Neural crest cell (in vitro differentiated cells): Measurements from ENCODE around the gene LRWD1. TPM values are rescaled to one million over a fixed set of nuclear protein-coding genes. Genes with fewer than 3 reads are reported as not detected.

Experiments used
- DNase-seq: peaks from one replicate; pipeline ENCODE4 v3.0.0; 2021; ENCODE audit warnings: low read depth, mixed read lengths, low spot score
- H3K27ac Mint-ChIP-seq: one replicate; pipeline ENCODE4 v1.8.0; 2021; ENCODE audit warnings: mild to moderate bottlenecking, mixed read lengths; ENCODE audit not compliant: unreplicated experiment
- H3K27me3 Mint-ChIP-seq: 2 replicates; pipeline ENCODE4 v1.8.0; 2021; ENCODE audit warnings: low read depth, mild to moderate bottlenecking, mixed read lengths
- H3K36me3 Mint-ChIP-seq: 2 replicates; pipeline ENCODE4 v1.8.0; 2021; ENCODE audit warnings: low read depth, mild to moderate bottlenecking, mixed read lengths
- H3K4me1 Mint-ChIP-seq: 2 replicates; pipeline ENCODE4 v1.8.0; 2021; ENCODE audit warnings: mixed read lengths
- H3K4me3 Mint-ChIP-seq: one replicate; pipeline ENCODE4 v1.8.0; 2021; ENCODE audit warnings: mild to moderate bottlenecking, mixed read lengths
- H3K9me3 Mint-ChIP-seq: 2 replicates; pipeline ENCODE4 v1.8.0; 2021; ENCODE audit warnings: mixed read lengths
- total RNA-seq: library from RNA; stranded (reverse); gene quantifications from 2 replicates; pipeline ENCODE4 v1.2.1, GENCODE V29; 2021
- TF ChIP-seq, protein P1 (sequence below): fragments of 200-600 bp; sonication (generic); conservative IDR thresholded peaks from 2 replicates; pipeline ENCODE4 v1.5.0; 2021; ENCODE audit warnings: antibody characterized with exemption, mild to moderate bottlenecking

LRWD1 gene
- total RNA-seq, 1 donor from 2014 or later = 36.7 TPM

DNA sequence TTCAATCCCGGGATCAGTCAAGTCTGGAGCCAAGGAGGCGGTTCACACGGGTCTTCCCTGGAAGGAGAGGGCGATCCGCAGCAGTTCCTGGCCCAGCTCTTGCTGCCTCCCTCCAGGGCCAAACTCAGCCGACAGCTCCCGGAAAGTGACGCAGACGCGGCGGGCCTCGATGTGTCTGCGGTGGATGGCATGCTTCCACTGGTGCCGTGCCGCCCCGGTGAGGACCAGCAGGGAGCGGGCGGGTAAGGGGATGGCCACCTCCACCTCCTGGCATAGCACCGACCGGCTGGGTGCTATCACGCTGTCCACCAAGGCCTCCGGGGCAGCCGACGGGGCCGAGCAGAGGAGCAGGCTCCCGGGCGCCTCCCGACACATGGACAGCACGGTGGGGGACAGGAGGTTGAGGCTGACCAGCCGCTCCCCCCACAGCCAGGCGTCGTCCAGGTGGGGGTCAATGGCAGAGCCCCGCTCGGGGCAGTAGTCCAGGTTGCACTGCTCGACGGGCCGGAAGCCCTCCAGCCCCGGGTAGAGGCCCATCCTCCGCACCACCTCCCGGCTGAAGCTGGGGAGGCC lies 7.3 kb upstream of the LRWD1 start:
- no peaks in the 10 kb centered on the region for H3K4me1 Mint-ChIP-seq
- no peaks in the 10 kb centered on the region for H3K27me3 Mint-ChIP-seq
- no peak overlapping the region for H3K4me3 Mint-ChIP-seq
- H3K27ac Mint-ChIP-seq = no peak overlapping the region
- no peaks in the 10 kb centered on the region for H3K9me3 Mint-ChIP-seq
- TF ChIP-seq, protein P1, sequence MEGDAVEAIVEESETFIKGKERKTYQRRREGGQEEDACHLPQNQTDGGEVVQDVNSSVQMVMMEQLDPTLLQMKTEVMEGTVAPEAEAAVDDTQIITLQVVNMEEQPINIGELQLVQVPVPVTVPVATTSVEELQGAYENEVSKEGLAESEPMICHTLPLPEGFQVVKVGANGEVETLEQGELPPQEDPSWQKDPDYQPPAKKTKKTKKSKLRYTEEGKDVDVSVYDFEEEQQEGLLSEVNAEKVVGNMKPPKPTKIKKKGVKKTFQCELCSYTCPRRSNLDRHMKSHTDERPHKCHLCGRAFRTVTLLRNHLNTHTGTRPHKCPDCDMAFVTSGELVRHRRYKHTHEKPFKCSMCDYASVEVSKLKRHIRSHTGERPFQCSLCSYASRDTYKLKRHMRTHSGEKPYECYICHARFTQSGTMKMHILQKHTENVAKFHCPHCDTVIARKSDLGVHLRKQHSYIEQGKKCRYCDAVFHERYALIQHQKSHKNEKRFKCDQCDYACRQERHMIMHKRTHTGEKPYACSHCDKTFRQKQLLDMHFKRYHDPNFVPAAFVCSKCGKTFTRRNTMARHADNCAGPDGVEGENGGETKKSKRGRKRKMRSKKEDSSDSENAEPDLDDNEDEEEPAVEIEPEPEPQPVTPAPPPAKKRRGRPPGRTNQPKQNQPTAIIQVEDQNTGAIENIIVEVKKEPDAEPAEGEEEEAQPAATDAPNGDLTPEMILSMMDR = no peak
- H3K36me3 Mint-ChIP-seq = no peaks in the 10 kb centered on the region
- DNase-seq = no peak

DNA sequence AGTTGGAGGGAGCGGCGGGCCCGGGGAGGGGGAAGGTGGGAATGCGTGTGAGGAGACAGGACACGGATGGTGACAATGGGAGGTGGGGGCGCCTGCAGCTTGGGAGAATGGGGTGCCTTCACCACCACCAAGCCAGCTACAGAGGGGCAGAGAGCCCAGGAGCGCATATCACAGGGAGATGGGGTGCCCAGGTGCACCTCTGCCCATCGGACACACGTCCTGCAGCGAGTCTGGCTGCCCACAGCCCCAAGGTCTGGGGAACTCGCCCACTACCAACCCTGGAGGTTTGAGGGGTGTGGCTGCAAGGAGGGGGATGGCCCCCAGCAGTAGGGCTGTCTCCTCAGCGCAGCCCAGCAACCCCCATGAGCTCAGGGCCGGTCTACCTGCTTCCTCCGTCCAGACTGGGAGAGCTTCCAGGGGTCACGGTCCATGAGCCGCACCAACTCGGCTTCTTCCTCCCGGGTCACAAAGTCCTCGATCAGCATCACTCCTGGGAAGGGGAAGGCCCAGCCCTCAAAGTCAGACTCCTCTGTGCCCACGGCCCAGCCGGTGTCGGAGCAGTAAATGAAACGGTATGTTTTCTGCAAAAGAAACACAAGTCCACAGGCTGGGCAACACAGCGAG lies 5.5 kb upstream of the LRWD1 start:
- TF ChIP-seq, protein P1 = no peak
- Mint-ChIP-seq H3K4me1 (peaks cover 9% of the 10 kb centered on the region), H3K4me3 (no peak overlapping the region), H3K9me3 (no peaks in the 10 kb centered on the region), H3K27ac (no peak overlapping the region), H3K36me3 (peaks cover 3% of the 10 kb centered on the region), H3K27me3 (no peaks in the 10 kb centered on the region)
- no peak for DNase-seq

GRCh38 chr7:102460467-102460866 lies 4.3 kb upstream of the LRWD1 start:
- TF ChIP-seq, protein P1 = no peak
- DNase-seq = no peak
- Mint-ChIP-seq H3K27me3 (no peaks in the 10 kb centered on the region), H3K36me3 (peaks cover 3% of the 10 kb centered on the region), H3K4me3 (peak overlapping the region; percentile 71), H3K4me1 (peaks cover 13% of the 10 kb centered on the region), H3K27ac (no peak overlapping the region), H3K9me3 (no peaks in the 10 kb centered on the region)

GRCh38 chr7:102463841-102464576 lies 775 bp upstream of the LRWD1 start:
- Mint-ChIP-seq H3K36me3 (peaks cover 3% of the 10 kb centered on the region), H3K27ac (peak overlapping the region; percentile 84), H3K27me3 (no peaks in the 10 kb centered on the region), H3K9me3 (no peaks in the 10 kb centered on the region), H3K4me3 (peak overlapping the region; percentile 97), H3K4me1 (peaks cover 24% of the 10 kb centered on the region)
- TF ChIP-seq, protein P1 = no peak
- no peak for DNase-seq

DNA sequence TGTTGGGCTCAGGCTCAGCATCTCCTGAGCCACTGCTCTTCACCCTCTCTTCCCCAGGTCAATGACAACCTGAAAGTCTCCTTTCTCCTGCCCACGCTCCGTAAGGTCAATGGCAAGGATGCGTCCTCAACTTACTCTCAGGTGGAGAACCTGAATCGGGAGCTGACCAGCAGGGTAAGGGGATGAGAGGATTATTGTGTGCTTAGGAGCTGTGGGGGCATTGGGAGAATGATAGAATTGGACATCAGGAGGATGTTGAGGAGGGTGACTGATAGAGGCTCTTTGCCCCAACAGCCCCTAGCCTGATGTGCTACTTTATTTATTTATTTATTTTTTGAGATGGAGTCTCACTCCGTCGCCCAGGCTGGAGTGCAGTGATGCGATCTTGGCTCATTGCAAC lies 1.3 kb downstream of the LRWD1 start:
- H3K9me3 Mint-ChIP-seq = no peaks in the 10 kb centered on the region

More for the DNA sequence above, 1.3 kb downstream of the LRWD1 start:
- H3K36me3 Mint-ChIP-seq = peaks cover 3% of the 10 kb centered on the region
- no peak overlapping the region for H3K27ac Mint-ChIP-seq
- TF ChIP-seq, protein P1 = no peak
- peaks cover 24% of the 10 kb centered on the region for H3K4me1 Mint-ChIP-seq
- no peaks in the 10 kb centered on the region for H3K27me3 Mint-ChIP-seq
- DNase-seq = no peak
- peak overlapping the region; percentile 97 for H3K4me3 Mint-ChIP-seq
